Upper lobe of right lung (tissue), 1 donor: ENCODE data around the gene CALCOCO1. TPM values are rescaled to one million over a fixed set of nuclear protein-coding genes. Genes with fewer than 3 reads are reported as not detected.

Experiments
- ATAC-seq: fragments of 200-7000 bp; cut with Tn5 transposase; one replicate; pipeline ENCODE4 v1.9.1; 2020; ENCODE audit warnings: mild to moderate bottlenecking, moderate library complexity
- DNase-seq: peaks from one replicate; pipeline ENCODE4 v3.0.0-alpha.2; 2020
- H3K27ac ChIP-seq: fragments of 200-600 bp; one replicate; pipeline ENCODE4 v1.8.0; 2022
- H3K27me3 ChIP-seq: fragments of 200-600 bp; one replicate; pipeline ENCODE4 v1.8.0; 2022; ENCODE audit warnings: mild to moderate bottlenecking
- H3K36me3 ChIP-seq: fragments of 200-600 bp; one replicate; pipeline ENCODE4 v1.8.0; 2022
- H3K4me1 ChIP-seq: fragments of 200-600 bp; one replicate; pipeline ENCODE4 v1.8.0; 2022
- H3K4me3 ChIP-seq: fragments of 200-600 bp; one replicate; pipeline ENCODE4 v1.8.0; 2022; ENCODE audit warnings: mild to moderate bottlenecking
- H3K9me3 ChIP-seq: fragments of 200-600 bp; one replicate; pipeline ENCODE4 v1.8.0; 2022
- intact Hi-C: fragments of 100-400 bp; cut with DNase I; formaldehyde crosslinking; loops from one replicate; pipeline ENCODE4 v1.11.0; 2022
- total RNA-seq: library from RNA; stranded (reverse); fragmentation: NEBNext Ultra II Directional; extraction: Animal tissue kit (Norgen Biotek cat#: 25700); gene quantifications from one replicate; pipeline ENCODE4 v1.2.1, GENCODE V29; 2021
- TF ChIP-seq, protein P1 (sequence below): fragments of 200-600 bp; IDR thresholded peaks from one replicate; pipeline ENCODE4 v1.8.0; 2022; ENCODE audit warnings: antibody characterized with exemption
- donor health status: DM: no; HTN: yes; CAD: no; lungs with severe emphysema.

CALCOCO1 gene
- total RNA-seq, 1 donor from 2014 or later = 191 TPM

DNA sequence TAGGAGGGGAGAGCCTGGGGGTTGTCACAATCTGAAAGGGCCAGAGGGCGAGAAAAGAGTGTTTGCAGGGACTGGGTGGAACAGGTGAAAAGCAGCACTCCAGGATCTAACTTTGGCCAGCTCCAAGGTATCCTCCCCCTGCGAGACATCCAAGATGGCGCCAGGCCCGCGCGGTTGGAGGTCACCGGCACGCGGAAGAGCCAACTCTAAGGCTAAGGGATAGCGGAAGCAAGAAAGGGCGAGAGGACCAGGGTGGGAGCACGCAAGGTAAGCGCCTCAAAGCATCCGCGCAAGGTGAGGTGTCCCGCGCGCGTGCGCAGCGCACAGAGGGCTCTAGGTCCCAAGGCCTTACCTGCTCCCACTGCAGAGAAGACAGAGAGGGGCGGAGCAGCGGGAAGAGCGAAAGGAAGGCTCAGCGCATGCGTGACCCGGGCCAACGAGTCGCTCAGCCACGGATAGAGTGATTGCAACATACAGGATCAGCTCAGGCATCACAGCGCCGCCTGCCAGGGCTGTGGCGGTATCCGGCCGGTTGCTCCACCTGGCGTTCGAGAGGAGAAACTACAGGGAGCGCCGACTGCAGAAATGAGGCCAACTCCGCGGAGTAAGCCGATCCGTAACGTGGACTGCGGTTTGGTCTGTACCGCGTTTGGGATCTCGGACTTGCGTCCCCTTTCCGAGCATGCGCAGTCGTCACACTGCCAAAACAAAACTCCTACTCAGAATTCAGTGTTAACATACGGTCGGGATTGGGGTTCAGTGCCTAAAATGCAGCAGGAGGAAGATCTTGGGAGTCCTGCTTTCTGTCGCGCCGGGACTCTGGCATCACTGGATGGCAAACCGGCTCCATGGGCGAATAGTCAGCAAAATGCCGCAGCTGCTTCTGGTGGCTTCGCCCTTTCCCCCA, 51.3 kb downstream of the CALCOCO1 start, which contains the start of gene ATP5MC2:
TSS of gene ATP5MC2 (minus strand) at position 383 of the 907 bp plus-strand sequence. CDS start 3,469 bp downstream, outside the sequence.
- intact Hi-C loops = no loop called here

GRCh38 chr12:53674977-53675700, 52.1 kb downstream of the CALCOCO1 start:
- H3K4me3 ChIP-seq = peak overlapping the region; percentile 83
- peaks cover 19% of the 10 kb centered on the region for H3K4me1 ChIP-seq
- H3K36me3 ChIP-seq = peaks cover 40% of the 10 kb centered on the region
- peak overlapping the region; percentile 93 for H3K27ac ChIP-seq
- no peak for ATAC-seq
- H3K27me3 ChIP-seq = no peaks in the 10 kb centered on the region
- TF ChIP-seq, protein P1, sequence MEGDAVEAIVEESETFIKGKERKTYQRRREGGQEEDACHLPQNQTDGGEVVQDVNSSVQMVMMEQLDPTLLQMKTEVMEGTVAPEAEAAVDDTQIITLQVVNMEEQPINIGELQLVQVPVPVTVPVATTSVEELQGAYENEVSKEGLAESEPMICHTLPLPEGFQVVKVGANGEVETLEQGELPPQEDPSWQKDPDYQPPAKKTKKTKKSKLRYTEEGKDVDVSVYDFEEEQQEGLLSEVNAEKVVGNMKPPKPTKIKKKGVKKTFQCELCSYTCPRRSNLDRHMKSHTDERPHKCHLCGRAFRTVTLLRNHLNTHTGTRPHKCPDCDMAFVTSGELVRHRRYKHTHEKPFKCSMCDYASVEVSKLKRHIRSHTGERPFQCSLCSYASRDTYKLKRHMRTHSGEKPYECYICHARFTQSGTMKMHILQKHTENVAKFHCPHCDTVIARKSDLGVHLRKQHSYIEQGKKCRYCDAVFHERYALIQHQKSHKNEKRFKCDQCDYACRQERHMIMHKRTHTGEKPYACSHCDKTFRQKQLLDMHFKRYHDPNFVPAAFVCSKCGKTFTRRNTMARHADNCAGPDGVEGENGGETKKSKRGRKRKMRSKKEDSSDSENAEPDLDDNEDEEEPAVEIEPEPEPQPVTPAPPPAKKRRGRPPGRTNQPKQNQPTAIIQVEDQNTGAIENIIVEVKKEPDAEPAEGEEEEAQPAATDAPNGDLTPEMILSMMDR = no peak
- no peak for DNase-seq
- intact Hi-C loops = loop anchor here (5.0 kb wide), 1 partner anchor 128 kb away; no protein-coding TSS in a partner anchor
- H3K9me3 ChIP-seq = no peaks in the 10 kb centered on the region

More for the DNA sequence above, 51.3 kb downstream of the CALCOCO1 start, which contains the start of gene ATP5MC2:
- Histone ChIP-seq H3K27me3 (no peaks in the 10 kb centered on the region), H3K9me3 (no peaks in the 10 kb centered on the region), H3K27ac (peak within 1 kb of the TSS; percentile 93), H3K36me3 (peaks cover 32% of the 10 kb centered on the region), H3K4me3 (peak within 1 kb of the TSS; percentile 83), H3K4me1 (peaks cover 19% of the 10 kb centered on the region)
- ATAC-seq (peak; percentile 97), DNase-seq (peak; percentile 98)
- TF ChIP-seq, protein P1 = peak; percentile 99

- H3K4me1 ChIP-seq = peaks cover 8% of the 10 kb centered on the region
- H3K27ac ChIP-seq = no peak overlapping the region
- intact Hi-C loops = loop anchor here (5.0 kb wide), 1 partner anchor 124 kb away; no protein-coding TSS in a partner anchor
- peaks cover 81% of the 10 kb centered on the region for H3K36me3 ChIP-seq
- TF ChIP-seq, protein P1 = no peak
- no peak for ATAC-seq
- no peaks in the 10 kb centered on the region for H3K9me3 ChIP-seq
- H3K4me3 ChIP-seq = no peak overlapping the region
- DNase-seq = no peak
- no peaks in the 10 kb centered on the region for H3K27me3 ChIP-seq
Measured at GRCh38 chr12:53670971-53671370, 56.3 kb downstream of the CALCOCO1 start.

DNA sequence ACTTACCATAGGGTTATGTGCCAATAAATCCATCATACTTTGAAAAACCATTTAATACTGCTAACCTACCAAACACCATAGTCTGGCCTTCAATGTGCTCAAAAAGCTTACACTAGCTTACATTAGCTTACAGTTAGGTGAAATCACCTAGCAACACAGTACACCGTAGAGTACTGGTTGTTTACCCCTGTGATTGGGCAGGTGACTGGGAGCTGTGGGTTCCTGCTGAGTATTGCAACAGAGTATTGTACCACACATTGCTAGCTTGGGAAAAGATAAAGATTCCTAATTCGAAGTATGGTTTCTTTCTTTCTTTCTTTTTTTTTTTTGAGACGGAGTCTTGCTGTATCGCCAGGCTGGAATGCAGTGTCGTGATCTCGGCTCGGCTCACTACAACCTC, 56.9 kb downstream of the CALCOCO1 start:
- Histone ChIP-seq H3K4me1 (peaks cover 8% of the 10 kb centered on the region), H3K36me3 (peaks cover 87% of the 10 kb centered on the region), H3K9me3 (no peaks in the 10 kb centered on the region), H3K4me3 (no peak overlapping the region), H3K27me3 (no peaks in the 10 kb centered on the region), H3K27ac (no peak overlapping the region)
- no peak for DNase-seq
- TF ChIP-seq, protein P1 = no peak
- no peak for ATAC-seq
- intact Hi-C loops = loop anchor here (5.0 kb wide), 1 partner anchor 123 kb away; no protein-coding TSS in a partner anchor

GRCh38 chr12:53667080-53667479, 60.2 kb downstream of the CALCOCO1 start:
- ATAC-seq (no peak), DNase-seq (no peak)
- Histone ChIP-seq H3K27me3 (no peaks in the 10 kb centered on the region), H3K36me3 (peaks cover 93% of the 10 kb centered on the region), H3K4me3 (no peak overlapping the region), H3K27ac (no peak overlapping the region), H3K9me3 (no peaks in the 10 kb centered on the region), H3K4me1 (no peaks in the 10 kb centered on the region)
- TF ChIP-seq, protein P1 = no peak
- intact Hi-C loops = no loop called here
